ENCODE measurements around the gene LY6G6D.

DNA sequence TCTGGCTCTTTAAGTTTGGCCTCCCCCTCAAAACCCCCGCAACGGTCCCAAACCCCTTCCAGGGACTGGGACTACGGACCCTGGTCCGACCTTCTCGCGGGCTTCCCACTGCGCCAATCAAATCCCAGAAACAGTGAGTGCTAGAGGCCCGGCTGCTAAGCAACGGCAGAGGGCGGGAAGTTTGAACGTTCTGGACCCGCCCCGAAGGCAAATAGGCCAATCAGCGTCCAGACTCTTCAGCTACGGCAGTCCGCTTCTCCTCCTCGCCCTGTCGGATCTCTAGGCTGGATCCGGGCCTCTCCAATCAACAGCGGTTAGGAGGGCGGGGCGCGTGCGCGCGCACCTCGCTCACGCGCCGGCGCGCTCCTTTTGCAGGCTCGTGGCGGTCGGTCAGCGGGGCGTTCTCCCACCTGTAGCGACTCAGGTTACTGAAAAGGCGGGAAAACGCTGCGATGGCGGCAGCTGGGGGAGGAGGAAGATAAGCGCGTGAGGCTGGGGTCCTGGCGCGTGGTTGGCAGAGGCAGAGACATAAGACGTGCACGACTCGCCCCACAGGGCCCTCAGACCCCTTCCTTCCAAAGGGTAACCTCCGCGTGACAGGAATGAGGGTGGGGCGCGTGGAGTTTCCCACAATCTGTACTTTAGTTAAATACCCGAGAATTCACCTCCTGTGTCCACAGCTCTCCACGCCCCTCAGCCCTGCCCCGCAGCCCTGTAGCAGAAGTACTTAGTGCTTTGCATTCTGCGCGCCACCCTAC, 24.7 kb downstream of the LY6G6D start, which contains the start of gene MSH5:
- TF ChIP-seq, protein P1, sequence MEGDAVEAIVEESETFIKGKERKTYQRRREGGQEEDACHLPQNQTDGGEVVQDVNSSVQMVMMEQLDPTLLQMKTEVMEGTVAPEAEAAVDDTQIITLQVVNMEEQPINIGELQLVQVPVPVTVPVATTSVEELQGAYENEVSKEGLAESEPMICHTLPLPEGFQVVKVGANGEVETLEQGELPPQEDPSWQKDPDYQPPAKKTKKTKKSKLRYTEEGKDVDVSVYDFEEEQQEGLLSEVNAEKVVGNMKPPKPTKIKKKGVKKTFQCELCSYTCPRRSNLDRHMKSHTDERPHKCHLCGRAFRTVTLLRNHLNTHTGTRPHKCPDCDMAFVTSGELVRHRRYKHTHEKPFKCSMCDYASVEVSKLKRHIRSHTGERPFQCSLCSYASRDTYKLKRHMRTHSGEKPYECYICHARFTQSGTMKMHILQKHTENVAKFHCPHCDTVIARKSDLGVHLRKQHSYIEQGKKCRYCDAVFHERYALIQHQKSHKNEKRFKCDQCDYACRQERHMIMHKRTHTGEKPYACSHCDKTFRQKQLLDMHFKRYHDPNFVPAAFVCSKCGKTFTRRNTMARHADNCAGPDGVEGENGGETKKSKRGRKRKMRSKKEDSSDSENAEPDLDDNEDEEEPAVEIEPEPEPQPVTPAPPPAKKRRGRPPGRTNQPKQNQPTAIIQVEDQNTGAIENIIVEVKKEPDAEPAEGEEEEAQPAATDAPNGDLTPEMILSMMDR (IDR thresholded peaks at IDR 0.05; ENCODE audit: low read depth, low read length, missing input control) = no peak
- TF ChIP-seq TAF1 (conservative IDR thresholded peaks at IDR 0.05) = no peak
